Measurements from ENCODE around the gene RBM26. TPM values are rescaled to one million over a fixed set of nuclear protein-coding genes. Genes with fewer than 3 reads are reported as not detected.

RBM26 gene
- total RNA-seq, 1 donor from 2014 or later = 31.3 TPM

GRCh38 chr13:79392882-79393563 lies 13.0 kb downstream of the RBM26 start:
- no peaks in the 10 kb centered on the region for H3K27me3 ChIP-seq (ENCODE audit: control insufficient read depth in 3 of 3, insufficient read depth in 3 of 3, low read length in 3 of 3)
- H3K27ac ChIP-seq (ENCODE audit: low read depth, low read length) = no peak overlapping the region
- no peaks in the 10 kb centered on the region for H3K9me3 ChIP-seq (ENCODE audit: control insufficient read depth in 3 of 3, low read length in 3 of 3)
- peaks cover 0 to 5% (median 3%) of the 10 kb centered on the region in 3 donors for H3K4me1 ChIP-seq (ENCODE audit: control insufficient read depth in 3 of 3, insufficient read depth in 3 of 3, low read length in 3 of 3)
- H3K4me3 ChIP-seq (ENCODE audit: low read length in 3 of 3) = no peak overlapping the region
- no peak overlapping the region for H3K9ac ChIP-seq (ENCODE audit: low read depth in 1 of 3, low read length in 3 of 3)
- H3K36me3 ChIP-seq (ENCODE audit: control insufficient read depth in 3 of 3, insufficient read depth in 3 of 3, low read length in 3 of 3) = peaks cover 0 to 4% (median 0%) of the 10 kb centered on the region in 3 donors

- no peaks in the 10 kb centered on the region for H3K9me3 ChIP-seq (ENCODE audit: control insufficient read depth in 3 of 3, low read length in 3 of 3)
- H3K4me3 ChIP-seq (ENCODE audit: low read length in 3 of 3) = no peak overlapping the region
- H3K36me3 ChIP-seq (ENCODE audit: control insufficient read depth in 3 of 3, insufficient read depth in 3 of 3, low read length in 3 of 3) = no peaks in the 10 kb centered on the region
- H3K27ac ChIP-seq (ENCODE audit: low read depth, low read length) = no peak overlapping the region
- peaks cover 3 to 5% (median 5%) of the 10 kb centered on the region in 3 donors for H3K4me1 ChIP-seq (ENCODE audit: control insufficient read depth in 3 of 3, insufficient read depth in 3 of 3, low read length in 3 of 3)
- no peak overlapping the region for H3K9ac ChIP-seq (ENCODE audit: low read depth in 1 of 3, low read length in 3 of 3)
- H3K27me3 ChIP-seq (ENCODE audit: control insufficient read depth in 3 of 3, insufficient read depth in 3 of 3, low read length in 3 of 3) = no peaks in the 10 kb centered on the region
Measured at GRCh38 chr13:79389026-79389425, 17.0 kb downstream of the RBM26 start.

GRCh38 chr13:79387853-79388252 lies 18.2 kb downstream of the RBM26 start:
- H3K27ac ChIP-seq (ENCODE audit: low read depth, low read length) = no peak overlapping the region
- H3K4me1 ChIP-seq (ENCODE audit: control insufficient read depth in 3 of 3, insufficient read depth in 3 of 3, low read length in 3 of 3) = peaks cover 0 to 5% (median under 1%) of the 10 kb centered on the region in 3 donors
- no peaks in the 10 kb centered on the region for H3K9me3 ChIP-seq (ENCODE audit: control insufficient read depth in 3 of 3, low read length in 3 of 3)
- H3K9ac ChIP-seq (ENCODE audit: low read depth in 1 of 3, low read length in 3 of 3) = no peak overlapping the region
- H3K36me3 ChIP-seq (ENCODE audit: control insufficient read depth in 3 of 3, insufficient read depth in 3 of 3, low read length in 3 of 3) = no peaks in the 10 kb centered on the region
- no peaks in the 10 kb centered on the region for H3K27me3 ChIP-seq (ENCODE audit: control insufficient read depth in 3 of 3, insufficient read depth in 3 of 3, low read length in 3 of 3)
- H3K4me3 ChIP-seq (ENCODE audit: low read length in 3 of 3) = no peak overlapping the region

- Histone ChIP-seq H3K9ac (ENCODE audit: low read depth in 1 of 3, low read length in 3 of 3) (no peak overlapping the region), H3K27me3 (ENCODE audit: control insufficient read depth in 3 of 3, insufficient read depth in 3 of 3, low read length in 3 of 3) (no peaks in the 10 kb centered on the region), H3K4me3 (ENCODE audit: low read length in 3 of 3) (no peak overlapping the region), H3K36me3 (ENCODE audit: control insufficient read depth in 3 of 3, insufficient read depth in 3 of 3, low read length in 3 of 3) (no peaks in the 10 kb centered on the region), H3K9me3 (ENCODE audit: control insufficient read depth in 3 of 3, low read length in 3 of 3) (no peaks in the 10 kb centered on the region), H3K4me1 (ENCODE audit: control insufficient read depth in 3 of 3, insufficient read depth in 3 of 3, low read length in 3 of 3) (peaks cover 2 to 10% (median 6%) of the 10 kb centered on the region in 3 donors), H3K27ac (ENCODE audit: low read depth, low read length) (no peak overlapping the region)
Measured at GRCh38 chr13:79386125-79386826, 19.8 kb downstream of the RBM26 start.

- Histone ChIP-seq H3K9me3 (ENCODE audit: control insufficient read depth in 3 of 3, low read length in 3 of 3) (no peaks in the 10 kb centered on the region), H3K36me3 (ENCODE audit: control insufficient read depth in 3 of 3, insufficient read depth in 3 of 3, low read length in 3 of 3) (no peaks in the 10 kb centered on the region), H3K27ac (ENCODE audit: low read depth, low read length) (no peak overlapping the region), H3K4me3 (ENCODE audit: low read length in 3 of 3) (no peak overlapping the region), H3K27me3 (ENCODE audit: control insufficient read depth in 3 of 3, insufficient read depth in 3 of 3, low read length in 3 of 3) (no peaks in the 10 kb centered on the region), H3K4me1 (ENCODE audit: control insufficient read depth in 3 of 3, insufficient read depth in 3 of 3, low read length in 3 of 3) (peaks cover 2 to 10% (median 6%) of the 10 kb centered on the region in 3 donors), H3K9ac (ENCODE audit: low read depth in 1 of 3, low read length in 3 of 3) (no peak overlapping the region)
Measured at GRCh38 chr13:79385694-79386093, 20.4 kb downstream of the RBM26 start.

GRCh38 chr13:79384022-79384610 lies 21.9 kb downstream of the RBM26 start:
- H3K27me3 ChIP-seq (ENCODE audit: control insufficient read depth in 3 of 3, insufficient read depth in 3 of 3, low read length in 3 of 3) = no peaks in the 10 kb centered on the region
- H3K9ac ChIP-seq (ENCODE audit: low read depth in 1 of 3, low read length in 3 of 3) = no peak overlapping the region
- H3K36me3 ChIP-seq (ENCODE audit: control insufficient read depth in 3 of 3, insufficient read depth in 3 of 3, low read length in 3 of 3) = no peaks in the 10 kb centered on the region
- H3K4me3 ChIP-seq (ENCODE audit: low read length in 3 of 3) = no peak overlapping the region
- no peak overlapping the region for H3K27ac ChIP-seq (ENCODE audit: low read depth, low read length)
- H3K9me3 ChIP-seq (ENCODE audit: control insufficient read depth in 3 of 3, low read length in 3 of 3) = no peaks in the 10 kb centered on the region
- peaks cover 2 to 10% (median 6%) of the 10 kb centered on the region in 3 donors for H3K4me1 ChIP-seq (ENCODE audit: control insufficient read depth in 3 of 3, insufficient read depth in 3 of 3, low read length in 3 of 3)

GRCh38 chr13:79382545-79383275 lies 23.3 kb downstream of the RBM26 start:
- Histone ChIP-seq H3K9me3 (ENCODE audit: control insufficient read depth in 3 of 3, low read length in 3 of 3) (no peaks in the 10 kb centered on the region), H3K4me3 (ENCODE audit: low read length in 3 of 3) (no peak overlapping the region), H3K36me3 (ENCODE audit: control insufficient read depth in 3 of 3, insufficient read depth in 3 of 3, low read length in 3 of 3) (peaks cover 0 to 5% (median 4%) of the 10 kb centered on the region in 3 donors), H3K27me3 (ENCODE audit: control insufficient read depth in 3 of 3, insufficient read depth in 3 of 3, low read length in 3 of 3) (no peaks in the 10 kb centered on the region), H3K27ac (ENCODE audit: low read depth, low read length) (no peak overlapping the region), H3K9ac (ENCODE audit: low read depth in 1 of 3, low read length in 3 of 3) (no peak overlapping the region), H3K4me1 (ENCODE audit: control insufficient read depth in 3 of 3, insufficient read depth in 3 of 3, low read length in 3 of 3) (peaks cover 2 to 10% (median 6%) of the 10 kb centered on the region in 3 donors)

GRCh38 chr13:79380997-79381396 lies 25.1 kb downstream of the RBM26 start:
- Histone ChIP-seq H3K36me3 (ENCODE audit: control insufficient read depth in 3 of 3, insufficient read depth in 3 of 3, low read length in 3 of 3) (peaks cover 14 to 17% (median 15%) of the 10 kb centered on the region in 3 donors), H3K27ac (ENCODE audit: low read depth, low read length) (no peak overlapping the region), H3K9ac (ENCODE audit: low read depth in 1 of 3, low read length in 3 of 3) (no peak overlapping the region), H3K4me1 (ENCODE audit: control insufficient read depth in 3 of 3, insufficient read depth in 3 of 3, low read length in 3 of 3) (peaks cover 2 to 9% (median 6%) of the 10 kb centered on the region in 3 donors), H3K4me3 (ENCODE audit: low read length in 3 of 3) (no peak overlapping the region), H3K27me3 (ENCODE audit: control insufficient read depth in 3 of 3, insufficient read depth in 3 of 3, low read length in 3 of 3) (no peaks in the 10 kb centered on the region), H3K9me3 (ENCODE audit: control insufficient read depth in 3 of 3, low read length in 3 of 3) (no peaks in the 10 kb centered on the region)

GRCh38 chr13:79379274-79379673 lies 26.8 kb downstream of the RBM26 start:
- H3K9ac ChIP-seq (ENCODE audit: low read depth in 1 of 3, low read length in 3 of 3) = no peak overlapping the region
- H3K27me3 ChIP-seq (ENCODE audit: control insufficient read depth in 3 of 3, insufficient read depth in 3 of 3, low read length in 3 of 3) = no peaks in the 10 kb centered on the region
- no peaks in the 10 kb centered on the region for H3K9me3 ChIP-seq (ENCODE audit: control insufficient read depth in 3 of 3, low read length in 3 of 3)
- H3K4me3 ChIP-seq (ENCODE audit: low read length in 3 of 3) = no peak overlapping the region
- peaks cover 15 to 26% (median 19%) of the 10 kb centered on the region in 3 donors for H3K36me3 ChIP-seq (ENCODE audit: control insufficient read depth in 3 of 3, insufficient read depth in 3 of 3, low read length in 3 of 3)
- no peak overlapping the region for H3K27ac ChIP-seq (ENCODE audit: low read depth, low read length)
- peaks cover 2 to 6% (median 5%) of the 10 kb centered on the region in 3 donors for H3K4me1 ChIP-seq (ENCODE audit: control insufficient read depth in 3 of 3, insufficient read depth in 3 of 3, low read length in 3 of 3)
